Progenitor cell of endocrine pancreas (in vitro differentiated cells): Measurements from ENCODE around the gene LPAR3. TPM values are rescaled to one million over a fixed set of nuclear protein-coding genes. Genes with fewer than 3 reads are reported as not detected.

ENCODE experiments used
- DNase-seq: peaks from one replicate; pipeline ENCODE4 v3.0.0; 2021; ENCODE audit warnings: low spot score; ENCODE audit not compliant: unreplicated experiment
- H3K27ac Mint-ChIP-seq: 2 replicates; pipeline ENCODE4 v1.8.0; 2021; ENCODE audit warnings: mild to moderate bottlenecking, moderate library complexity, mixed read lengths
- H3K27me3 Mint-ChIP-seq: 2 replicates; pipeline ENCODE4 v1.8.0; 2021; ENCODE audit warnings: mixed read lengths
- H3K36me3 Mint-ChIP-seq: 2 replicates; pipeline ENCODE4 v1.8.0; 2022; ENCODE audit warnings: mixed read lengths; ENCODE audit not compliant: insufficient read depth
- H3K4me1 Mint-ChIP-seq: 2 replicates; pipeline ENCODE4 v1.8.0; 2021; ENCODE audit warnings: low read depth, mixed read lengths
- H3K4me3 Mint-ChIP-seq: 2 replicates; pipeline ENCODE4 v1.8.0; 2021; ENCODE audit warnings: low read depth, mild to moderate bottlenecking, moderate library complexity, mixed read lengths
- H3K9me3 Mint-ChIP-seq: 2 replicates; pipeline ENCODE4 v1.8.0; 2021; ENCODE audit warnings: low read depth, mixed read lengths
- CTCF ChIP-seq: fragments of 200-600 bp; sonication (generic); IDR thresholded peaks from one replicate; pipeline ENCODE4 v1.5.0; 2021; ENCODE audit warnings: antibody characterized with exemption, mild to moderate bottlenecking; ENCODE audit not compliant: unreplicated experiment
- total RNA-seq: library from RNA; stranded (reverse); gene quantifications from 2 replicates; pipeline ENCODE4 v1.2.1, GENCODE V29; 2021

Gene LPAR3
- total RNA-seq, 1 donor from 2014 or later, result 5.1 TPM

- Mint-ChIP-seq H3K27me3 (peaks cover 53% of the 10 kb centered on the region), H3K9me3 (peaks cover 3% of the 10 kb centered on the region), H3K4me1 (peaks cover 8% of the 10 kb centered on the region), H3K4me3 (no peak overlapping the region), H3K27ac (no peak overlapping the region), H3K36me3 (no peaks in the 10 kb centered on the region)
- no peak for DNase-seq
- TF ChIP-seq CTCF, result no peak
Measured at GRCh38 chr1:84763912-84764680, 128.9 kb downstream of the LPAR3 start.

GRCh38 chr1:84762664-84763063, 130.3 kb downstream of the LPAR3 start:
- DNase-seq, result no peak
- no peak for TF ChIP-seq CTCF

More at GRCh38 chr1:84762664-84763063, 130.3 kb downstream of the LPAR3 start:
- Mint-ChIP-seq H3K4me1 (peaks cover 8% of the 10 kb centered on the region), H3K27ac (no peak overlapping the region), H3K36me3 (no peaks in the 10 kb centered on the region), H3K9me3 (peaks cover 3% of the 10 kb centered on the region), H3K27me3 (peaks cover 43% of the 10 kb centered on the region), H3K4me3 (no peak overlapping the region)

Other genes starting within 250 kb of the LPAR3 start
- gene SSX2IP, start 202.7 kb downstream of the LPAR3 start, total RNA-seq, result 36.4 and 41.5 TPM in 2 replicates
- gene MCOLN2, start 103.9 kb upstream of the LPAR3 start, total RNA-seq, result 0.16 and 0.29 TPM in 2 replicates
- 23.7 and 27.5 TPM in 2 replicates for gene MCOLN3, start 155.3 kb upstream of the LPAR3 start, total RNA-seq